ENCODE measurements around the gene TNNT2. TPM values are rescaled to one million over a fixed set of nuclear protein-coding genes. Genes with fewer than 3 reads are reported as not detected.
A peak's percentile ranks its signal among the peaks of the same experiment; 100 is the strongest.

Gene TNNT2
- total RNA-seq, 1 donor from 2014 or later, result 0.17 TPM

DNA sequence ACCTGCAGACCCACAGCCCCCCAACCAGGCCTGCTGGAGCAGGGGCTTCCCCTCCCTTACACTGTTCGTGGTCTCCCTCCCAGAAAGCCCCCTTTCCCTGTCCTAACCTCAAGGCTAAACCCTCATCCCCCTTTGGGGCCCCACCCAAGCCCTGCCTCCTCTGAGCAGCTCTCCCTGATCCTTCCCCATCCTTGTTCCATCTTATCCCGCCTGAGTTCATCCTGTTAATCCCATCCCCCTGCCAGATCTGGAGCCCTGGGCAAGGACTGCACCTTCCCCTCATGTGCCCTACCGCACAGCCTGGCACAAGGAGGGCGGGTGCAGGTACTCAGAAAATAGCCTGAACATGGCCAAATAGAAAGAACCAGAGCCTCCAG, 6.9 kb upstream of the TNNT2 start:
- TF ChIP-seq CTCF (conservative IDR thresholded peaks at IDR 0.05; ENCODE audit: low read depth, low read length), result no peak
- DNase-seq (ENCODE audit: low read depth), result no peak
- no peak overlapping the region for H3K4me3 ChIP-seq (ENCODE audit: low read depth, low read length)

GRCh38 chr1:201383647-201384405, 6.3 kb upstream of the TNNT2 start:
- TF ChIP-seq CTCF (conservative IDR thresholded peaks at IDR 0.05; ENCODE audit: low read depth, low read length), result no peak
- no peak overlapping the region for H3K4me3 ChIP-seq (ENCODE audit: low read depth, low read length)
- no peak for DNase-seq (ENCODE audit: low read depth)

- no peak for TF ChIP-seq CTCF (conservative IDR thresholded peaks at IDR 0.05; ENCODE audit: low read depth, low read length)
- H3K4me3 ChIP-seq (ENCODE audit: low read depth, low read length), result no peak overlapping the region
- DNase-seq (ENCODE audit: low read depth), result no peak
These were observed 3.6 kb upstream of the TNNT2 start for GRCh38 chr1:201381130-201381529.

GRCh38 chr1:201379733-201380242, 2.3 kb upstream of the TNNT2 start:
- no peak overlapping the region for H3K4me3 ChIP-seq (ENCODE audit: low read depth, low read length)
- no peak for DNase-seq (ENCODE audit: low read depth)
- no peak for TF ChIP-seq CTCF (conservative IDR thresholded peaks at IDR 0.05; ENCODE audit: low read depth, low read length)

- no peak for DNase-seq (ENCODE audit: low read depth)
- no peak overlapping the region for H3K4me3 ChIP-seq (ENCODE audit: low read depth, low read length)
- no peak for TF ChIP-seq CTCF (conservative IDR thresholded peaks at IDR 0.05; ENCODE audit: low read depth, low read length)
These were observed 1.3 kb upstream of the TNNT2 start for GRCh38 chr1:201378804-201379203.

DNA sequence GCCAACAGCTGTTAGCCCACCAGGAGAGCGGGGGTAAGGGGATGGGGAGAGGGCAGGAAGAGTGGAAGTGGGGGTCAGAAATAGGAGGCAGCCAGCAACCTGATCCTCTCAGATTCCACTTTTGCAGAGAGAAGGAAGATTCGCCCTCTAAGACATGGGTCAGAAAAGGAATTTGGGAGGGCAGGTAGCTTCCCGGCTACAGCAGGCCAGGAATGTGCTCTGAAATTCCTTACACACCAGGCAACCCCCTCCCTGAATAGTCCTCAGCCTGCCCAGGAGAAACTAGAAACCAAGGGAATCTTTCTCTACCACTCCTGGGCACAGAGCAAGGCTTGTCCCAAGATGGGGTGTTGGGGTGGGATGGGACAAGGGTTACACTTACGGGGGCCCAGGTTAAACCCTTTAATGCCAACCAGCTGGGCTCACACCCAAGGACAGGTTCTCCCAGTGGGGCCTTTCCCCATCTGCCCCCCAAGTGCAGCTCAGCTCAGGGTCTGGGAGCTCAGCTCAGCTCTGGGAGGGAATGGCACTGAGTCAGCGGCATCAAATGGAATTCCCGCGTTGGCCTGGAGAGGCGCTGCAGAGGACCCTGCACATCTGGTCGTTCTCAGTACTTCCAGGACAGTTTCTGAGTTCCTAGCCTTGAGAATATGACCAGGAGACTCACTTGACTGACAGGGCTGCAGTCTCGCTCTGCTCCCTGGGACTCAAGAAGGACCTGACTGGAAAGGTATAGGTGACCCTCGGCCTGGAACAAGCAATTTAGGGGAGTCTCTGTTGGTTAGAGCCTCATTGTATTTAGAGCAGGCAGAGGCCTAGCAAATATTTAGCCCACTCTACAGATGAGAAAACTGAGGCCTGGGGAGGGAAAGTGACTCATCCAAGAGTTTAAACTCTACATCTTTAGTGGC, 761 bp downstream of the TNNT2 start:
- TF ChIP-seq CTCF (conservative IDR thresholded peaks at IDR 0.05; ENCODE audit: low read depth, low read length), result peak; percentile 78
- DNase-seq (ENCODE audit: low read depth), result no peak
- no peak overlapping the region for H3K4me3 ChIP-seq (ENCODE audit: low read depth, low read length)
